Measurements from ENCODE around the gene BMF. TPM values are rescaled to one million over a fixed set of nuclear protein-coding genes. Genes with fewer than 3 reads are reported as not detected.

BMF gene
- total RNA-seq, 1 experiment from 2014 or later, result 18.7 TPM

GRCh38 chr15:40103864-40104271 is 4.8 kb downstream of the BMF start:
- DNase-seq (ENCODE audit: low spot score), result no peak

DNA sequence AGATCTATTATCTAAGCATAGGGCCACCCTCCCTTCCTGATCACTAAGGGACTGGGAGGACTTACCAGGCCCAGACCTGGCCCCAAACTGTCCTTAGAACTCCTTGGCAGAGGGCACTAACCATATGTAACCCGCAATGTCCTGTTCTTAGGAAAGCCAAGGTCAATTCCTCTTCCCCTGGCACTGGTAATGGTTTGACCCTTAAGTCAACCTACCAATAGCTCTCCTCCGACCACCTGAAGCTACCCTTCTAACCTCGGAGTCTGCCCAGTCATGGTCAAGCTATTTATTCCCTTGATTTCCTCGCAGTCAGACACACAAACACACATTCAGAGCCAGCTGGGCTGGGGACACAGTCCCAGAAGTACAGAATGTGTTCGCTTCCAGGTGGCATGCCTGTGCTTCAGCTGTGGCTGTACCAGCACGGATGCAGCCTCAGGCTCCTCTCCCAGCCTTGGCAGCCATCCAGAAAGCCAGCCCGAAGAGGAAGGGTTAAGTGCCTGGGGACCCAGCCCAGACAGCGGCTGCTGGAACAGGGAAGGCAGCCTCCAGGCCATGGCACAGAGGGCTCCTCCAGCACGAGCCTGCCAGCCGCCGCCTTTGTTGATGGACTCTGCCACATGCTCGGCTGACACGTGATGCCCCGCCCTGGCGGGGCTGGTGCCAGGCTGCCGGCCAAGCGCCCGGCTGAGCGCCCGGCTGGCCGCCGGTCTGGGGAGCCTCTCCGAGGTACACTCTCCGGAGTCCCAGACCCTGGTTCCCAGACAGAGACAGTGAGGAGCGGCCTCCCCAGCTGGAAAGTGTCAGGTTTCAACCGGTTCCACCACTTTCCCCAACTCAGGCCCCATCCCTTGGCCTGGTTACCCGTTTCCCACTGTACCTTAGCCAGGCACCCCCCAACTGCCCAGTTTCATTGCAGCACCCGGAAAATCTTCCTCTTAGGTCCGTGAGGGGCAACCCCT is 5.5 kb downstream of the BMF start:
- DNase-seq (ENCODE audit: low spot score), result peak; percentile 90

- DNase-seq (ENCODE audit: low spot score), result no peak
Measured at GRCh38 chr15:40100947-40101905, 7.5 kb downstream of the BMF start.

GRCh38 chr15:40100123-40100946 is 8.3 kb downstream of the BMF start:
- DNase-seq (ENCODE audit: low spot score), result peak; percentile 53

- peak; percentile 98 for DNase-seq (ENCODE audit: low spot score)
Measured at GRCh38 chr15:40098489-40099261, 10.0 kb downstream of the BMF start.

DNA sequence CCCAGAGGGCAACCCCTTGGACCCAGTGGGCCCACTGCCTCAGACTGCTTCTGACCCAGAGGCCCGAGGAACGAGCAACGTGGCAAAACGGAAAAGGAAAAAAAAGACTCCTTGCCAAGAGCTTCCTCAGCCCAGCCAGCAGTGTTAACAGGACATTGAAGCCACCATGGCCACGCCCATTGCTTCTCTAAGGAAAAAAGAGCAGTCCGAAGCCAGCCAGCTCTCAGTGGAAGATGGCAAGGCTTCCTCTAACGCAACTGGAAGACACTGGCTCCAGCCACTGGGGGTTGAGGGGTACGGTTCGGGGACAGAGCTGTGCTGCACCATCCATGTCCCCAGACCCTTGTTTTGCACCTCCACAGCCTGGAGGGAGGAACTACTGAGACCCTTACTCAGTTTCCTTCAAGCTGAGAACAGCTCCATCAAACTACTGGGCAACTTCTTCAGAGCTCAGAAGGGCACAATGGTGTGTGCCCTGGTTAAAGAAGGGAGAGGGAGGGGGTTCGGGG is 10.7 kb downstream of the BMF start:
- DNase-seq (ENCODE audit: low spot score), result peak; percentile 64

DNA sequence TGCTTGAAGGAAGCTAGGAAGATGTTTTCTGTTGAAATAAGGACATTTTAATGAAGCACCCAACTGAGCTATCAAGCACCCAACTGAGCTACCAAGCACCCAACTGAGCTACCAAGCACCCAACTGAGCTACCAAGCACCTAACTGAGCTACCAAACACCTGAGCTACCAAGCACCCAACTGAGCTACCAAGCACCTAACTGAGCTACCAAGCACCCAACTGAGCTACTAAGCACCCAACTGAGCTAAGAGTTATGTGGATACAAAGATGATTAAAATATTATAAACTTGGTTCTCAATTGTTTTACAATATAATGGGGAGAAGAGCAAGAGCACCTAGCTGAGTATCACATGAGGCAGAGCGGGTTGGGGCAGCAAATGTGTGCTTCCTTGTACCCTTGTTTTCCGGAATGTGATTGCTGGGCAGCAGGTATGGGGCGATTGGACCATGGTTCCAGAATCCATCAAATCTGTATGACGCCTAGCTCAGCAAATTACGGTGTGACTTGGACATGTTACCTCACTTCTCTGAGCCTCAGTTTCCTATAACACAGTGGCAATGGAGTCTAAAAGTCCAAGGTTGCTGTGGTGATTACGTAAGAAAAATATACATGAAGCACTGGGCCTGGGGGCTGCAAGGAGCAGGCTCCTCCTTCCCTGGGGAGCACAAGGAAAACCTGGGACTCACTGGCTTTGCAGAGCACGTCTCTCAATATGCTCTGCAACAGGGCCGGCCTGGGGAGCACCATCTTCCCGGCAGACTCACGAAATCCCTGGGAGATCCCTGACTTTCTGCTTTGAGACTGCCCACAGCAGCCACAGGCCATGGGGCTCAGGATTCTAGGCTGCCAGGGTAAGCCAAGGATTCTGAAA is 11.3 kb downstream of the BMF start:
- DNase-seq (ENCODE audit: low spot score), result no peak

GRCh38 chr15:40096094-40096891 is 12.4 kb downstream of the BMF start:
- no peak for DNase-seq (ENCODE audit: low spot score)

- no peak for DNase-seq (ENCODE audit: low spot score)
Measured at GRCh38 chr15:40095371-40096093, 13.1 kb downstream of the BMF start.

- no peak for DNase-seq (ENCODE audit: low spot score)
Measured at GRCh38 chr15:40094156-40094555, 14.5 kb downstream of the BMF start.

- DNase-seq (ENCODE audit: low spot score), result no peak
Measured at GRCh38 chr15:40092979-40093869, 15.5 kb downstream of the BMF start.

DNA sequence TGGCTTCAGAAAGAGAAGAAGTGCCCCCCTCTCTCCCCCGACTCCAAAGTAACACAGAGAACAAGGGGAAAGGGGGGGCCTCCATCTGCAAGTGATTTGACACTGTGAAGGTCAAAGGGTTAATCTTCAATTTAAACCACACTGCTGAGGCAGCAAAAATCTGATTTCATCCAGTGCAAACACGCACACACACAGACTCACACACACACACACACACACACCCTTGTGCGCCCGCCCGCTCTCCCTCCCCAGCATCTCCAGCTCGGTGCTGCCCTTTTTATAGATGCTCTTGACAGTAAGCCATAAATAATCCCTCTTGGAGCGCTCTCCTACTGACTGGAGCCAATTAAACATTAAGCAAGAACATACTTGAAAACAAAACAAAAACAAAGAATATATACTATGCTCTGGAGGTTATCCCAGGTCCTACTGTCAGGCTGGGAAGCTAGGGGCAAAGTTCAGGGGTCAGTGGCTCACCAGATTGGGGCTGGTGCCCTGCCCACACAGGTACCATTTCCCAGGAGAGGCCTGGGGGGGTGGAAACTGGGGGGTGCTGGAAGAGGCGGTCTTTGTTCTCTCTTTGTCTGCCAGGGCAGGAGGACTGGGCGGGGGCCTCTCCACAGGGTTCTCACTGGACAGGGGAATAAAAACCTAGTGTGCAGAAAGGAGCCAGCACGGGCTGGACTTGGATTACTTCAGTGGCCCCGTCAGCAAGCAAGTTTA is 16.3 kb downstream of the BMF start:
- DNase-seq (ENCODE audit: low spot score), result peak; percentile 96

DNA sequence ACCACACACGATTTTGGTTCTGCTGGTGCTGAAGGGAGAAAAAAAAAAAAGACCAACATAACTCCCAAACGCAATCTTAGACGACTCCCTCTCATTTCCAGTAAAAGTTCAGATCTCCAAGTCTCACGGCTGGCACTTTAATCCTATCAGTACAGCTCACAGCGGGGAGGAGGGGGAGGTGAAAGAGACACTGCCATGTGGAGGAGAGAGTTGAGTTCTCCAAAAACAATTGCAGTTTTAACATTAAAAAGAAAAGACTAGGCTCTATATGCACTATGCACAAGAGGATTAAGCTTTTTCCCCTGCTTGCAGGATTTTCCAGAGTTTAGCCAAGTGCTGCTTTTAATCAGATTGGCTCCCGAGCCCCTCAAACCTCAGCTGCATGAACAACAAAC is 16.8 kb downstream of the BMF start:
- DNase-seq (ENCODE audit: low spot score), result no peak

- DNase-seq (ENCODE audit: low spot score), result no peak
Measured at GRCh38 chr15:40090774-40091455, 17.8 kb downstream of the BMF start.

DNA sequence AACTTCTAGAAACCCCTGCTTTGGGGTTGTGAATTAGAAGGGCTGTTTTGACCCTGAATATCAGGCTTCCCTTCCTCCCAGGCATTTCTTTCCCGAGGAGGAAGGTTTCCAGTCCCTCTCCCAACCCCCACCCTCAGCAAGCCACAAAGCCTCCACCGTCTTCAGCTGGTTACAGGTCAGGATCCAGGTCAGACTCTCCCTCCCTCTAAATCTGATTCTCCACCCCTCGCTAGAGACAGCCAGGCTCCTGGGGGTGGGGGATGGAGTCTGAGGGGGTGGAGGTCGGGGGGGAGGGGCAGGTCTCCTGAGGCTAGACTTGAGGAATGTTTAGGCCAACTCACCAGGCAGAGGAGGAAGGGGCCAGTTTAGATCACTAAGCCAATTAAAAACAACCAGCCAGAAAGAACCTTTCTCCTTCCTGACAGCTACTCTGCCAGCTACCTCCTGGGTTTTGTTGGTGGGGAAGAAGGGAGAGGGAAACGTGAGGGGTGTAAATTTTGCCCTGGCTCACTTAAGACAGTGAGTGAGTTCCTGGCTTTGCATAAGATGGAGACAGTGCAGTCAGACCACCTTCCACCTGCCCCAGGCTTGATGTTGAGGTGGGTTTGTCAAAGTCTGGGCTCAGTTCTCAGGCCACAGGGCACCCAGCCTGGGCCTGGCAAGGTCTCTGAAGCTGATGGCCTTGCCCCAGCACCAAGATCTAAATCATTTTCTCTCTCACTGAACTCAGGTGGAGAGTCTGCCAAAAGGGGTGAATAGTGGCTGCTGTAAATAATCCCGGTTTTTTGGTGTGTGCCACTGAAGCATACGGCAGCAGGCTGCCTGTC is 19.5 kb downstream of the BMF start:
- peak; percentile 63 for DNase-seq (ENCODE audit: low spot score)
